Measurements from ENCODE around the gene PRDX6. TPM values are rescaled to one million over a fixed set of nuclear protein-coding genes. Genes with fewer than 3 reads are reported as not detected.
"Not testable (repeated sequence)": the region's sequence is repeated elsewhere in the genome, so short reads cannot be mapped to it uniquely, and the experiment has no call there.

Gene PRDX6
- total RNA-seq, 1 donor from 2014 or later = 601 TPM

DNA sequence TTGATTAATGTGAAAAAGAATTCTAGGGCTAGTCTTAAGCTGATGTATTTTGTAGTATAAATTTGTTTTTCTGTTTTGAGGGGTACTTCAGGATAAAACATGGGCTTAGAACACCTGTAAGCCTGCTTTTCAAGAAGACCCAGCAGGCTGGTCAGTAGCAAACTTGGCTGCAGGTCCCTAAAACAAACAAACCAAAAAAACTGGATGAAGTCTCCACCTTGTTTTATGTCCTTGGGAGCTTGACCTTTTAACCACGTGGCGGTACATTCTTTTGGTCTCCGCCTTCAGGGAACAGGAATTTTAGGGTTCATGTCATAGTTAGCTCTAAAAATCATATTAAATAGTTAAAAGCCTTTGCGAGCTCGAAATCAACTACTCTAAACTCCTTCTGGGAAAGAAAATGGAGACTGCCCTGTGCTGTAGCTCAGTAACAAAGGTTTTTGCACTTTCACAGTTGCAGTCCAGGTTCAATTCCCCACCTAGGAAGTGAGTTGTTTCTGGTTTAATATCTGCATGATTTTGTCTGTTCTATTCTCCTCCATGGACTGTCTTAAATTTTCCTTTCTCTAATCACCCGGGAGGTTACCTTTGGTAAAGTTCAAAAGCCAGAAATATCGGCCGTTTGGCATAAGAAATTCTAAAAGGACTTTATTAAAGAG is 18.6 kb downstream of the PRDX6 start:
- DNase-seq (ENCODE audit: low read depth) = no peak

DNA sequence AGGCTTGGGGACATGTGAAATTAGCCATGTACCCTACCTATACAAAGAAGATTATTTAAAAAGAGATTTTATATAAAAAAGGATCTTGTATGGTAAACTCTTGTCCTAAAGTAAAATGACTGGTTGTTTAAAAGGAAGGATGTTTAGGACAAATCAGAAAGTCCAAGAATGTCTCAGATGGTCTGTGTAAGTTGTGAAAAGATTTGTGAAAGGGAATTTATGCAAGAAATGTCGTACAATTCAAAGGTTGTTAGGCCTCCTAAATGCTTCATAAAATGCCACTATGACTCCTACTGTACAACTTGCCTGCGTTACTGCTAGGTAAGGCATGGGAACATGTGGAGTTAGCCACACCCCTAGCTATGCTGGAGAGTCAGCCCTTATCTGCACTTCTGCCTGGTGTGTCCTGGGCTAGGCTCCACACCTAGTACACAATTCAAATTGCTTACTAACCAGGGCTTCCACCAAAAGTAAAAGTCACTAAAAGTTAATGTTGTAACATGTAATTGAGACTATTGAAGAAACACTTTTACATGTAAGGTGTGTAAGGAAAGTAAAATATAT is 19.7 kb downstream of the PRDX6 start:
- no peak for DNase-seq (ENCODE audit: low read depth)

- no peak for DNase-seq (ENCODE audit: low read depth)
These were observed 22.6 kb downstream of the PRDX6 start for GRCh38 chr1:173499729-173500128.

GRCh38 chr1:173502104-173502503 is 25.0 kb downstream of the PRDX6 start:
- DNase-seq (ENCODE audit: low read depth) = no peak

GRCh38 chr1:173503391-173503790 is 26.3 kb downstream of the PRDX6 start:
- no peak for DNase-seq (ENCODE audit: low read depth)

GRCh38 chr1:173504268-173504667 is 27.1 kb downstream of the PRDX6 start:
- DNase-seq (ENCODE audit: low read depth) = no peak

DNA sequence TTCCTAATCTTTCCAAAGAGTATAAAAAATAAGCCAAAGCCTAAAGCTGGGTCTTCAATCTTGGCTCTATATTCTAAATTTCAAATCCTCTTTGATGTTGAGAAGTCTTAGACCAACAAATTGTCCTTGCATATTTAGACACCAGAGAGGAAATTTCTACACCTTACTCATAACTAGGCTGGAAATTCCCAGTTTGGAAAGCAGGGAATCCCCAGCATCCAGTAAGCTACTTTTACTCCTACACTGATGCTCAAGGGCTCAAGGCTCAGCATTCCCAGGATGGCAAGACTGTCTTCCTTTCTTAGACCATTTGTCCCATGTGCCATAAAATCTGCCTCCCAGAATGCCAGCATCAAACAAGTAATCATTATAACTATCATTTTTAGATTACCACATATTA is 28.3 kb downstream of the PRDX6 start:
- DNase-seq (ENCODE audit: low read depth) = no peak

DNA sequence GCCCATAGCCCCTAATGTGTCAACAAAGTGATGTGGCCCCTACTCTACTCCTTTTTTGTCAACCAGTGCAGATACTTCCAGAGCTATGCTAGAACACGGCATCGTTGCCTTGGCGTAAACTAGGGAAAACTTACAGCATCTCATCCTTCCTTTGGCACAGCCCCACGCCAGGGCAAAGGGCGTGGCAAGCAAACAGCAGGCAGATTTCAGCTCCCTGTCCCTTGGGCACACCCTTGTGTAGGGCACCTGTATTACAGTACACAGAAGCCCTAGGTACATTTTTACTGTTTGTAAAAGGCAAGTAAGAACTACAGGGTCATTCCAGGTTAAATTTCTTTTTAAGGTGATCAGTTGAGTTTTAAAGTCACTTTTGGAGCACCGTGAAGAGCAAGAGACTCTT is 29.3 kb downstream of the PRDX6 start:
- DNase-seq (ENCODE audit: low read depth) = peak; percentile 21

- peak; percentile 77 for DNase-seq (ENCODE audit: low read depth)
These were observed 30.2 kb downstream of the PRDX6 start for GRCh38 chr1:173507205-173507846.

- DNase-seq (ENCODE audit: low read depth) = no peak
These were observed 30.7 kb downstream of the PRDX6 start for GRCh38 chr1:173507847-173508209.

GRCh38 chr1:173508541-173508940 is 31.4 kb downstream of the PRDX6 start:
- DNase-seq (ENCODE audit: low read depth) = no peak

DNA sequence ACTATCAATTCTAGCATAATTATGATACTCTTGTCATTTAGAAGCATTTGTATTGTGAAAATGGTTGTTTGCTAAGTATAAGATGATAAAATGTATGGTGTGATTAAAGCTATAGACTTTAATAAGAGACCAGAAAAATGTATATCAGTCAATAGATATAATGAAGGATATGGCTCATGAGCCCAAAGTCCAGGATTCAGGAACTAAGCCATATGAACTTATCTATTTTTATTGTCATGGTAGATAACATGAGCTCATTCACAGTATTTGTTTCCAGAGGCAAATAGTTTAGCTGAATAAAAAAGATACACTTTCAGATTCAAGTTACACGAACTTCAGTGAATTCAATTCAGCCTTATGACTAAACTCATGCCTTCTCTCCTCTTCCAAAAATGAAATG is 32.7 kb downstream of the PRDX6 start:
- no peak for DNase-seq (ENCODE audit: low read depth)

DNA sequence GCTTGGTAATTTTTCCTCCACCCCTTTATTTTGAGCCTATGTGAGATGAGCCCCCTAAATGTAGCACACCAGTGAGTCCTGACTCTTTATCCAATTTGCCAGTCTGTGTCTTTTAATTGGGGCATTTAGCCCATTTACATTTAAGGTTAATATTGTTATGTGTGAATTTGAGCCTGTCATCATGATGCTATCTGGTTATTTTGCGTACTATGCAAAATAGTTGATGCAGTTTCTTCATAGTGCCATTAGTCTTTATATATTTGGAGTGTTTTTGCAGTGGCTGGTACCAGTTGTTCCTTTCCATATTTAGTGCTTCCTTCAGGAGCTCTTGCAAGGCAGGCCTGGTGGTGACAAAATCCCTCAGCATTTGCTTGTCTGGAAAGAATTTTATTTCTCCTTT is 37.4 kb downstream of the PRDX6 start:
- not testable (repeated sequence) for DNase-seq (ENCODE audit: low read depth)

DNA sequence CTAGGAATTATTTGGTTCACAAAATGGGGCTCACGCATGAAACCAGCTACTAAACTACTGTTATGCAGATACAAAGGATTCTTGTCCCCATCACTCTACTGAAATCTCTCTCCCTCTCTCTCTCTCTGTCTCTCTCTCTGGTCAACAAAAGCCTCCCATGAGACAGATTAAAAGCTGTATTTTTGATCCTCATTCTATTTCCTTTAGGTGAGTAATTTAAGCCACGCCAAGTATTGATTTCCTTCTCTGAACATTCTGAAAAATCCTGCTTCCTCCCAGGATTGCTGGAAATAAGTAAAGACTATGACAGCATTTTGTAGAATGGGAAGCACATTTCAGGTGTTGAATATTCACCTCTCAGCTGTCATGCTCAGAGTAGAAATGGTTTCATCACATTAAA is 43.7 kb downstream of the PRDX6 start:
- DNase-seq (ENCODE audit: low read depth) = no peak

- DNase-seq (ENCODE audit: low read depth) = no peak
These were observed 46.2 kb downstream of the PRDX6 start for GRCh38 chr1:173523329-173523728.

- no peak for DNase-seq (ENCODE audit: low read depth)
These were observed 48.8 kb downstream of the PRDX6 start for GRCh38 chr1:173525926-173526325.

DNA sequence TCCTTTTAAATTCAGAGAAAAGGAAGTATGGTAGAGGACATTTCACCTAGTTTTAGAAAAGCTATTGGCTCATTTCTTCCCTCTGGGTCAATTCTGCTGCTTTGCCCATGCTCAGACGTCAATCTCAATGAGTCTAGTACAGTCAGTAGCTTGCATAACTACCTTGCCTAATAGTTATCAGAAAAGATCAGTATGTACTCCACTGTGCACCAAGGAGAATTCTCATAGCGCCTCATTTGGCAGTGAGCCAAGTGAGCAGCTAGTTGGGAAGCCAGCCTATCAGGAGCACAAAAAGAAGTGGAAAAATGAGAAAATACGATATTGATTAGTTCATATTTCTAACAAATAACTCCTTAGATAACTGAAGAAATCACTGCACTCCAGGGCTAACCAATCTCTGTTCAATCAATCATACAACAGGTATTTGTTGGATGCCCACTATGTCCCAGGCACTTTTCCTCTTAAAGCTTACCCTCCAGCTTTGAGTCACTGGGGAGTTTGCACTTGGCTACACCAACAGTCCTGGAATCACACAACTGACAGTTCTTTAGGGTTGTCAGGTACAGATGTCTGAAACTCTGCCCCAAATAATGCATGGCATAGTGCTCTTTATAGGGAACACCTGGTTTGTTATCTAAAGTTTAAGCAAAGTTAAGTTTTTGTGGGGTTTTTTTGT is 50.2 kb downstream of the PRDX6 start:
- DNase-seq (ENCODE audit: low read depth) = peak; percentile 7

- DNase-seq (ENCODE audit: low read depth) = no peak
These were observed 52.0 kb downstream of the PRDX6 start for GRCh38 chr1:173529106-173529505.

DNA sequence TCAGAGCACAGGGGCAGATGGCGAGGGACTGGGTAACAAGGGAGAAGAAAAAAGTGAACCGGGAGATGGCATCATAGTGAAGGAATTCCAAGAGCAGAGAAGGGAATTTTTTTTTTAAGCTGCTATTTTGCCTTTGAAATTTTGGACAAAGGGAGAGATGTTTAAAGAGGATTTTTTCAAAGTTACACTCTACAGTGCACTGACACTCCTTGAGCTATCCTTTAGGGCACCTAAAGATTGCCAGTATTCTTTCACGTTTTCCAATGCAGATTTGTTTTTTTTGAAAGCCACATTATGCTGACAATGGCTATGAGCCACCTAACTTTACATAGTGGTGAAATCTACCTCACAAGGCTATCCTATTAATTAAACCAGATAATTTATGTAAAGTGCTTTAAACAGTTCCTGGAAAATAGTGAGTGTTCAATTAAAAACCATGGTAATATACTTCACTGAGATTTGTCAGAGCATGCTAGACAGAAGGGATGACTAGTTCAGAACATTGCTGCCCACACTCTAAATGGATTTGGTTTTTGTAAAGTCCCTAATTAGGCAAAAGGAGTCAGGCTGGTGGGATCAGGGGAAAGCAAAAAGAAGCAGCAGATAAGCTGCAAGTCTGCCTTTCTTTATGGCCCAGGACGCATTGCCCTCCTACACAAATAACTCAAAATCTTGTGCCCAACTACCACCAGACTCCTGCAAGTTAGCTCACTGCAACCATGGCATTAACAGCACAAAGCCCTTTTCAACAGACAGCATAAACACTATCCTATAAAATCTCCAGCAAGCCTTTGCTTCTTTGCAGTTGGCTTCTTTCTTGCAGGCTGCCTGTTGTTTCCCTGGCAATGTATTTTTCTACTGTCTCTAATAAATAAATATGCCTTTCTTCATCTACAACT is 53.9 kb downstream of the PRDX6 start:
- no peak for DNase-seq (ENCODE audit: low read depth)

DNA sequence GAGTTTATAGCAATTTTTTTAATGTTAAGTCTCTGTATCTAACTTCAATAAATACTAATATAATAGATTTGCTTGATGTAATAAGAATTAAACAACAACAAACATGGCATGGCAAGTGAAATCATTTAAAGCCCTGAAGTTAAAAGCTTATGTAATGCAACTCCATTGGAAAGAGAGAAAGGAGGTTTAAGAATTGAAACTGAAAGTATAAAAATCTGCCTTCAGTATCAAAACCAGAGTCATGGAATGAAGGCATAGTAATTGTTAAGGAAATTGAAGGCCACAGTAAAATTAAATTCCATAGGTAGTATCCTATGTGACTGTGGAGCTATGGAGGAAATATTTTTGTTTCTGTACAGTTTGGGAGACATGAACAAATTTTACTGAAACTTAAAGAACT is 55.1 kb downstream of the PRDX6 start:
- peak; percentile 19 for DNase-seq (ENCODE audit: low read depth)

GRCh38 chr1:173536223-173536622 is 59.1 kb downstream of the PRDX6 start:
- no peak for DNase-seq (ENCODE audit: low read depth)

Data from myocyte (in vitro differentiated cells).